Measurements from ENCODE around the gene IGSF21. TPM values are rescaled to one million over a fixed set of nuclear protein-coding genes. Genes with fewer than 3 reads are reported as not detected.

Gene IGSF21
- total and polyA plus RNA-seq, 4 donors: 0.31 to 1.5 (median 0.88) TPM

- no peak for TF ChIP-seq YY1 (IDR thresholded peaks at IDR 0.05)
Observed at GRCh38 chr1:18347559-18347958, 240.0 kb downstream of the IGSF21 start (continued).

- H3K36me3 ChIP-seq (ENCODE audit: control insufficient read depth in 4 of 4, insufficient read depth in 3 of 4, low read depth in 1 of 4, low read length in 3 of 4): no peaks in the 10 kb centered on the region
- no peak overlapping the region for H3K9ac ChIP-seq (ENCODE audit: low read depth in 1 of 2, low read length in 2 of 2)
- WGBS: 58% methylated on average over 3 of the region's 3 CpGs
- H3K4me1 ChIP-seq (ENCODE audit: control insufficient read depth in 4 of 4, insufficient read depth in 4 of 4, low read length in 3 of 4): no peaks in the 10 kb centered on the region
- H3K4me3 ChIP-seq (ENCODE audit: low read depth in 1 of 3, low read length in 3 of 3): no peak overlapping the region
- no peak overlapping the region for H3K27ac ChIP-seq (ENCODE audit: low read depth in 1 of 2, low read length in 2 of 2)
- H3K27me3 ChIP-seq (ENCODE audit: control insufficient read depth in 4 of 4, insufficient read depth in 4 of 4, low read length in 3 of 4): peaks cover 0 to 3% (median 0%) of the 10 kb centered on the region in 4 donors
- TF ChIP-seq CTCF (IDR thresholded peaks at IDR 0.05; ENCODE audit: low read depth, low read length, missing input control) (no peak), FOXA1 (IDR thresholded peaks at IDR 0.05) (no peak), ZBTB33 (IDR thresholded peaks at IDR 0.05) (no peak)
- H3K9me3 ChIP-seq (ENCODE audit: control insufficient read depth in 4 of 4, low read length in 3 of 4): no peaks in the 10 kb centered on the region
- no peak for DNase-seq (ENCODE audit: low spot score)
Observed at GRCh38 chr1:18348354-18348753, 240.8 kb downstream of the IGSF21 start.

- DNase-seq (ENCODE audit: low spot score): no peak
- peaks cover 0 to 6% (median under 1%) of the 10 kb centered on the region in 4 donors for H3K27me3 ChIP-seq (ENCODE audit: control insufficient read depth in 4 of 4, insufficient read depth in 4 of 4, low read length in 3 of 4)
- 72% methylated on average over 18 of the region's 18 CpGs for WGBS
Observed at GRCh38 chr1:18350747-18351146, 243.1 kb downstream of the IGSF21 start.

More at GRCh38 chr1:18350747-18351146, 243.1 kb downstream of the IGSF21 start:
- Histone ChIP-seq H3K9me3 (ENCODE audit: control insufficient read depth in 4 of 4, low read length in 3 of 4) (no peaks in the 10 kb centered on the region), H3K36me3 (ENCODE audit: control insufficient read depth in 4 of 4, insufficient read depth in 3 of 4, low read depth in 1 of 4, low read length in 3 of 4) (no peaks in the 10 kb centered on the region), H3K27ac (ENCODE audit: low read depth in 1 of 2, low read length in 2 of 2) (no peak overlapping the region), H3K4me3 (ENCODE audit: low read depth in 1 of 3, low read length in 3 of 3) (no peak overlapping the region), H3K4me1 (ENCODE audit: control insufficient read depth in 4 of 4, insufficient read depth in 4 of 4, low read length in 3 of 4) (no peaks in the 10 kb centered on the region), H3K9ac (ENCODE audit: low read depth in 1 of 2, low read length in 2 of 2) (no peak overlapping the region)
- TF ChIP-seq ATF3 (IDR thresholded peaks at IDR 0.05): no peak
- TF ChIP-seq HNF4A (conservative IDR thresholded peaks at IDR 0.05): no peak
- no peak for TF ChIP-seq TAF1 (conservative IDR thresholded peaks at IDR 0.05)
- no peak for TF ChIP-seq FOXA1 (IDR thresholded peaks at IDR 0.05)
- TF ChIP-seq MAX (IDR thresholded peaks at IDR 0.05): no peak
- no peak for TF ChIP-seq SP1 (IDR thresholded peaks at IDR 0.05)
- no peak for TF ChIP-seq NR2F2 (IDR thresholded peaks at IDR 0.05)
- no peak for TF ChIP-seq FOXA2 (IDR thresholded peaks at IDR 0.05)
- TF ChIP-seq EGR1 (IDR thresholded peaks at IDR 0.05; ENCODE audit: low read depth in 2 of 2): no peak
- no peak for TF ChIP-seq REST (IDR thresholded peaks at IDR 0.05)
- no peak for TF ChIP-seq RXRA (IDR thresholded peaks at IDR 0.05)
- no peak for TF ChIP-seq CTCF (IDR thresholded peaks at IDR 0.05; ENCODE audit: low read depth, low read length, missing input control)
- no peak for TF ChIP-seq JUND (IDR thresholded peaks at IDR 0.05)
- TF ChIP-seq GABPA (IDR thresholded peaks at IDR 0.05 in 1 of 2, conservative IDR thresholded peaks at IDR 0.05 in 1 of 2): no peak
- TF ChIP-seq HNF4G (IDR thresholded peaks at IDR 0.05): no peak
- no peak for TF ChIP-seq YY1 (IDR thresholded peaks at IDR 0.05)
- TF ChIP-seq RAD21 (IDR thresholded peaks at IDR 0.05): no peak
- no peak for TF ChIP-seq ZBTB33 (IDR thresholded peaks at IDR 0.05)

All from liver (tissue), 9 donors.